DOHH2 (cell line): ENCODE measurements around the gene CAMTA1.

Experiments
- EZH2phosphoT487 ChIP-seq: fragments of 200-600 bp; sonication (generic); IDR thresholded peaks from 2 replicates; pipeline ENCODE4 v1.6.1; 2017; ENCODE audit warnings: borderline replicate concordance, mild to moderate bottlenecking, antibody characterized with exemption, low read length, moderate library complexity, mixed read lengths
- TF ChIP-seq, protein P1 (sequence below): fragments of 200-600 bp; sonication (generic); IDR thresholded peaks from one replicate; pipeline ENCODE4 v1.5.1; 2014; ENCODE audit warnings: antibody characterized with exemption, mild to moderate bottlenecking, low read depth, low read length; ENCODE audit not compliant: poor library complexity, severe bottlenecking

DNA sequence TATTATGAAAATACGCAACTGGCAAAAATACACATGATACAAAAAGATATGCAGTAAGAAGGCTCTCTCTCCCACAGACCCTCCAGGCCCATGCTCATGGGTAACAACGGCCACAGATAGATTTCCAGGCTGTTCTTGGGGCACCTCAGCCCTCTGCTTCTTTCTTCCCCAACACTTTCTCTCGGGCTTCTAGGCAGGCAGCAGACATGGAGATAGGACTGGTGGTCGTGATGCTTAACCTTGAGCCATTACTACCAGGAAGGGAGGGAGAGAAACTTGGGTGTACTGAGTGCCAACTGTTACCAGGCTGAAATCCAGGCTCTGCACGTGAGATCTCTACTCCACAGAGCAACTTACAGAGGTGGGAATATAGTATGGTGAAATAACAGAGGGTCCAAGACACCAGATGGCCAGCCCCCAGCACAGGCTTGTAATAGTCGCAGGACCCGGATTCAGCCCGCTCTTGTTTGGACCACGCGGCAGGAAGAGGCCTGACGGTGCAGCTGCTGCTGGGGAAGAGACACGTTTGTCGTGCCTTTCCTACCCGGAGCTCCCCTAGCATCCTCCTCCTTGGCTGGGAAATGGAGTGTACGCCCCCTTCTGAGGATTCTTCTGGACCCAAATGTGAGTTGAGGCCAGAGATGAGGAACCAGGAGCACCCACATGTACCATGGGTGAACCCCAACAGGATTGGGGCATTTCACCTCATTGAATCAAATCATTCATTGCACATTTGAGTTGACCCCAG, 544.8 kb downstream of the CAMTA1 start:
- TF ChIP-seq, protein P1, sequence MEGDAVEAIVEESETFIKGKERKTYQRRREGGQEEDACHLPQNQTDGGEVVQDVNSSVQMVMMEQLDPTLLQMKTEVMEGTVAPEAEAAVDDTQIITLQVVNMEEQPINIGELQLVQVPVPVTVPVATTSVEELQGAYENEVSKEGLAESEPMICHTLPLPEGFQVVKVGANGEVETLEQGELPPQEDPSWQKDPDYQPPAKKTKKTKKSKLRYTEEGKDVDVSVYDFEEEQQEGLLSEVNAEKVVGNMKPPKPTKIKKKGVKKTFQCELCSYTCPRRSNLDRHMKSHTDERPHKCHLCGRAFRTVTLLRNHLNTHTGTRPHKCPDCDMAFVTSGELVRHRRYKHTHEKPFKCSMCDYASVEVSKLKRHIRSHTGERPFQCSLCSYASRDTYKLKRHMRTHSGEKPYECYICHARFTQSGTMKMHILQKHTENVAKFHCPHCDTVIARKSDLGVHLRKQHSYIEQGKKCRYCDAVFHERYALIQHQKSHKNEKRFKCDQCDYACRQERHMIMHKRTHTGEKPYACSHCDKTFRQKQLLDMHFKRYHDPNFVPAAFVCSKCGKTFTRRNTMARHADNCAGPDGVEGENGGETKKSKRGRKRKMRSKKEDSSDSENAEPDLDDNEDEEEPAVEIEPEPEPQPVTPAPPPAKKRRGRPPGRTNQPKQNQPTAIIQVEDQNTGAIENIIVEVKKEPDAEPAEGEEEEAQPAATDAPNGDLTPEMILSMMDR, result no peak
- no peak for TF ChIP-seq EZH2phosphoT487
